ENCODE results near the gene TRPM3.
A peak's percentile ranks its signal among the peaks of the same experiment; 100 is the strongest.

The TRPM3 gene

DNA sequence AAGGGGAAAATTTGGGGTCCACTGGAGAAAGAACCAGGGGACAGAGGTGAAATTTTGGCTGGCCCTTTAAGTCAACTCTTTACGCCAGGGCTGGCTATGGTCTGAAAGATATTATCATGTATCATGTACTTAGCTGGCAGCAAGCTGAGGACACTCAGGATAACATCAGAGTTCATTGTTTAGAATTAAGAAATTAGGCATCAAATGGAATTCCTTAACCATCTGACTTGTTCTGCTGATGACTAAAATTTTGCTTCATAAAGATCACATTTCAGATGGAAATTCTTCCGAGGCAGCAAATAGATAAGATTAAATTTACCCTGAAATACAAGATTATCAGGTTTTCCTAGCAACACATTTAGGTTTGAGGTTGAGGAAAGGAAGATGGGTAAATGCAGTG lies 437.6 kb downstream of the TRPM3 start:
- peak; percentile 4 to 73 for DNase-seq
- no peak overlapping the region for H2BK12ac ChIP-seq (ENCODE audit: low read length)
- no peak overlapping the region for H3K23ac ChIP-seq (ENCODE audit: low read length)
- H3K27ac ChIP-seq (ENCODE audit: low read depth, low read length): no peak overlapping the region
- no peak overlapping the region for H4K8ac ChIP-seq (ENCODE audit: low read depth, low read length)
- H3K4me2 ChIP-seq (ENCODE audit: low read length): no peak overlapping the region
- no peak overlapping the region for H3K9ac ChIP-seq (ENCODE audit: low read length)
- no peaks in the 10 kb centered on the region for H3K79me1 ChIP-seq (ENCODE audit: low read length)
- no peak overlapping the region for H3K14ac ChIP-seq (ENCODE audit: low read length)
- H3K4ac ChIP-seq (ENCODE audit: low read depth, low read length): no peak overlapping the region
- no peaks in the 10 kb centered on the region for H3K4me1 ChIP-seq (ENCODE audit: control insufficient read depth in 1 of 2, insufficient read depth in 2 of 2, low read length in 2 of 2)
- no peaks in the 10 kb centered on the region for H3K27me3 ChIP-seq (ENCODE audit: insufficient read depth, low read length)
- no peak overlapping the region for H3K4me3 ChIP-seq (ENCODE audit: low read depth, low read length)
- no peak overlapping the region for H4K12ac ChIP-seq (ENCODE audit: low read depth, low read length)
- no peak overlapping the region for H2BK5ac ChIP-seq (ENCODE audit: low read depth, low read length, poor library complexity)
- no peaks in the 10 kb centered on the region for H3K79me2 ChIP-seq (ENCODE audit: control insufficient read depth, insufficient read depth, low read length, poor library complexity)
- H3K18ac ChIP-seq (ENCODE audit: low read length): no peak overlapping the region
- H3K9me3 ChIP-seq (ENCODE audit: insufficient read depth, low read depth, low read length): no peaks in the 10 kb centered on the region
- H2AK5ac ChIP-seq (ENCODE audit: low read length): no peak overlapping the region
- H2AFZ ChIP-seq (ENCODE audit: insufficient read depth, low read length, poor library complexity): no peak overlapping the region
- no peak overlapping the region for H4K91ac ChIP-seq (ENCODE audit: low read depth, low read length)
- no peaks in the 10 kb centered on the region for H3K36me3 ChIP-seq (ENCODE audit: control insufficient read depth in 1 of 2, insufficient read depth in 2 of 2, low read length in 2 of 2)
- WGBS (ENCODE audit: extremely low coverage, insufficient coverage, insufficient read length): no CpG with 5 or more reads among the region's 2 CpGs
- no peak overlapping the region for H2BK120ac ChIP-seq (ENCODE audit: insufficient read depth, low read length, poor library complexity)

GRCh38 chr9:70682298-70682697 lies 439.1 kb downstream of the TRPM3 start:
- Histone ChIP-seq H2AK5ac (ENCODE audit: low read length) (no peak overlapping the region), H2BK120ac (ENCODE audit: insufficient read depth, low read length, poor library complexity) (no peak overlapping the region), H2AFZ (ENCODE audit: insufficient read depth, low read length, poor library complexity) (no peak overlapping the region), H3K9me3 (ENCODE audit: insufficient read depth, low read depth, low read length) (no peaks in the 10 kb centered on the region), H3K4me3 (ENCODE audit: low read depth, low read length) (no peak overlapping the region), H4K91ac (ENCODE audit: low read depth, low read length) (no peak overlapping the region), H3K27ac (ENCODE audit: low read depth, low read length) (no peak overlapping the region), H3K4ac (ENCODE audit: low read depth, low read length) (no peak overlapping the region), H2BK12ac (ENCODE audit: low read length) (no peak overlapping the region), H3K9ac (ENCODE audit: low read length) (no peak overlapping the region), H3K4me2 (ENCODE audit: low read length) (no peak overlapping the region), H3K79me1 (ENCODE audit: low read length) (no peaks in the 10 kb centered on the region), H4K12ac (ENCODE audit: low read depth, low read length) (no peak overlapping the region), H3K23ac (ENCODE audit: low read length) (no peak overlapping the region), H3K27me3 (ENCODE audit: insufficient read depth, low read length) (no peaks in the 10 kb centered on the region), H3K36me3 (ENCODE audit: control insufficient read depth in 1 of 2, insufficient read depth in 2 of 2, low read length in 2 of 2) (no peaks in the 10 kb centered on the region), H2BK5ac (ENCODE audit: low read depth, low read length, poor library complexity) (no peak overlapping the region), H3K4me1 (ENCODE audit: control insufficient read depth in 1 of 2, insufficient read depth in 2 of 2, low read length in 2 of 2) (no peaks in the 10 kb centered on the region), H3K18ac (ENCODE audit: low read length) (no peak overlapping the region), H4K8ac (ENCODE audit: low read depth, low read length) (no peak overlapping the region), H3K14ac (ENCODE audit: low read length) (no peak overlapping the region), H3K79me2 (ENCODE audit: control insufficient read depth, insufficient read depth, low read length, poor library complexity) (no peaks in the 10 kb centered on the region)
- no peak for DNase-seq

DNA sequence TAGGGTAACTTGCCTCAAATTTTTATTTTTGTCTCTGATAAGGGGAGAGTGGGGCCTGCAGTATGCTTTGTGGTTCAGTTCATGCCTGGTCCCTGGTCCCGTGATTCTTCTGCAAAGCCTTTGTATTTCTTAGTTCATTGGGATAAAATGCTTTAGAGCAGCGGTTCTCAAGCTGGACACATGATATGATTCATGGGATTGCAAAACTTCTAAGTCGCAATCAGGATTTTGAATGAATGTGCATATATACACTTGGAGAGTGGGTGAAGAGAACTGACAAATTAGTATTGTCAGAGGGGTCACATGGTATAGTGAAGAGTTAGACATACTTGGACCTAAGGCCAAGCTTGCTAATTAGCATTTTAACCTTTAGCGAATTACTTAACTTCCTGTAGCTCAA lies 441.6 kb downstream of the TRPM3 start:
- H3K4ac ChIP-seq (ENCODE audit: low read depth, low read length): no peak overlapping the region
- H3K79me1 ChIP-seq (ENCODE audit: low read length): no peaks in the 10 kb centered on the region
- no peak overlapping the region for H2AFZ ChIP-seq (ENCODE audit: insufficient read depth, low read length, poor library complexity)
- no peak overlapping the region for H3K4me3 ChIP-seq (ENCODE audit: low read depth, low read length)
- no peak overlapping the region for H4K91ac ChIP-seq (ENCODE audit: low read depth, low read length)
- H3K27ac ChIP-seq (ENCODE audit: low read depth, low read length): no peak overlapping the region
- H3K27me3 ChIP-seq (ENCODE audit: insufficient read depth, low read length): no peaks in the 10 kb centered on the region
- H2BK12ac ChIP-seq (ENCODE audit: low read length): no peak overlapping the region
- no peak overlapping the region for H2BK5ac ChIP-seq (ENCODE audit: low read depth, low read length, poor library complexity)
- no peak overlapping the region for H3K14ac ChIP-seq (ENCODE audit: low read length)
- H3K9ac ChIP-seq (ENCODE audit: low read length): no peak overlapping the region
- no peak overlapping the region for H4K8ac ChIP-seq (ENCODE audit: low read depth, low read length)
- no peak overlapping the region for H2BK120ac ChIP-seq (ENCODE audit: insufficient read depth, low read length, poor library complexity)
- no peaks in the 10 kb centered on the region for H3K4me1 ChIP-seq (ENCODE audit: control insufficient read depth in 1 of 2, insufficient read depth in 2 of 2, low read length in 2 of 2)
- no peaks in the 10 kb centered on the region for H3K9me3 ChIP-seq (ENCODE audit: insufficient read depth, low read depth, low read length)
- no peak overlapping the region for H3K23ac ChIP-seq (ENCODE audit: low read length)
- H2AK5ac ChIP-seq (ENCODE audit: low read length): no peak overlapping the region
- WGBS (ENCODE audit: extremely low coverage, insufficient coverage, insufficient read length): no CpG with 5 or more reads among the region's 4 CpGs
- no peak overlapping the region for H3K18ac ChIP-seq (ENCODE audit: low read length)
- no peaks in the 10 kb centered on the region for H3K79me2 ChIP-seq (ENCODE audit: control insufficient read depth, insufficient read depth, low read length, poor library complexity)
- peak in 1 of 2 donors; percentile 29 for DNase-seq
- H3K4me2 ChIP-seq (ENCODE audit: low read length): no peak overlapping the region
- no peak overlapping the region for H4K12ac ChIP-seq (ENCODE audit: low read depth, low read length)
- no peaks in the 10 kb centered on the region for H3K36me3 ChIP-seq (ENCODE audit: control insufficient read depth in 1 of 2, insufficient read depth in 2 of 2, low read length in 2 of 2)

DNA sequence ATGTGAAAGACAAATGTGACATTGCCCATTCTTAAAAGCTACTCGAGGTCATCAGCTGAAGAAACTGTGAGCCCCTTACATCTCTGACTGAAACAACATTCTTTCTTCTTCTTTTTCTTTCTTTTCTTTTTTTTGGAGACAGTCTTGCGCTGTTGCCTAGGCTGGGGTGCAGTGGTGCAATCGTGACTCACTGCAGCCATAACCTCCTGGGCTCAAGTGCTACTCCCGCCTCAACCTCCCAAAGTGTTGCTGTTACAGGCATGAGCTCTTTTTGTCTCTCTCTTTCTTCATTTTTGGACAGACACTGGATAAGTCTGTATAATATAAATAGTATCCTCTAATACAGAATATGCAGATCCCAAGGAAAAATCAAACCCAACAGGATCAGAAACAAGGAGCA lies 443.3 kb downstream of the TRPM3 start:
- Histone ChIP-seq H3K14ac (ENCODE audit: low read length) (no peak overlapping the region), H3K18ac (ENCODE audit: low read length) (no peak overlapping the region), H2AFZ (ENCODE audit: insufficient read depth, low read length, poor library complexity) (no peak overlapping the region), H3K4me1 (ENCODE audit: control insufficient read depth in 1 of 2, insufficient read depth in 2 of 2, low read length in 2 of 2) (no peaks in the 10 kb centered on the region), H2BK5ac (ENCODE audit: low read depth, low read length, poor library complexity) (no peak overlapping the region), H3K36me3 (ENCODE audit: control insufficient read depth in 1 of 2, insufficient read depth in 2 of 2, low read length in 2 of 2) (no peaks in the 10 kb centered on the region), H4K12ac (ENCODE audit: low read depth, low read length) (no peak overlapping the region), H3K4me3 (ENCODE audit: low read depth, low read length) (no peak overlapping the region), H4K8ac (ENCODE audit: low read depth, low read length) (no peak overlapping the region), H3K4ac (ENCODE audit: low read depth, low read length) (no peak overlapping the region), H3K79me1 (ENCODE audit: low read length) (no peaks in the 10 kb centered on the region), H2AK5ac (ENCODE audit: low read length) (no peak overlapping the region), H3K27me3 (ENCODE audit: insufficient read depth, low read length) (no peaks in the 10 kb centered on the region), H3K9me3 (ENCODE audit: insufficient read depth, low read depth, low read length) (no peaks in the 10 kb centered on the region), H2BK120ac (ENCODE audit: insufficient read depth, low read length, poor library complexity) (no peak overlapping the region), H3K4me2 (ENCODE audit: low read length) (no peak overlapping the region), H3K9ac (ENCODE audit: low read length) (no peak overlapping the region), H4K91ac (ENCODE audit: low read depth, low read length) (no peak overlapping the region), H3K23ac (ENCODE audit: low read length) (no peak overlapping the region), H3K79me2 (ENCODE audit: control insufficient read depth, insufficient read depth, low read length, poor library complexity) (no peaks in the 10 kb centered on the region), H3K27ac (ENCODE audit: low read depth, low read length) (no peak overlapping the region), H2BK12ac (ENCODE audit: low read length) (no peak overlapping the region)
- no peak for DNase-seq
- no CpG with 5 or more reads among the region's 4 CpGs for WGBS (ENCODE audit: extremely low coverage, insufficient coverage, insufficient read length)
